CD4-positive, alpha-beta memory T cell (primary cell): ENCODE measurements around the gene PUM1. TPM values are rescaled to one million over a fixed set of nuclear protein-coding genes. Genes with fewer than 3 reads are reported as not detected.

Experiments
- CTCF ChIA-PET: fragments of 350-600 bp; sonication (Branson Sonifier 250); formaldehyde crosslinking; loops from one replicate; lab custom pipeline; 2021; ENCODE audit warnings: inconsistent platforms; ENCODE audit not compliant: partially characterized antibody; lab: Charles Lee
- POLR2A ChIA-PET: fragments of 350-600 bp; sonication (Branson Sonifier 250); formaldehyde crosslinking; loops from one replicate; lab custom pipeline; 2021; ENCODE audit not compliant: partially characterized antibody; lab: Charles Lee
- DNase-seq, 5 donors: peaks; one replicate each; pipeline versions ENCODE4 v3.0.0 to v3.0.0-alpha.2; 2020 to 2022; ENCODE audit warnings: mixed read lengths in 1 of 5
- H3K27ac ChIP-seq: one replicate; pipeline ENCODE4 v1.7.0; 2013; ENCODE audit warnings: low read depth, low read length
- H3K27me3 ChIP-seq: 2 replicates; pipeline ENCODE4 v1.7.0; 2013; ENCODE audit warnings: mild to moderate bottlenecking, low read length, moderate library complexity; ENCODE audit not compliant: insufficient read depth
- H3K36me3 ChIP-seq: 2 replicates; pipeline ENCODE4 v1.7.0; 2013; ENCODE audit warnings: mild to moderate bottlenecking, low read length, moderate library complexity; ENCODE audit not compliant: insufficient read depth
- H3K4me1 ChIP-seq: 2 replicates; pipeline ENCODE4 v1.7.0; 2013; ENCODE audit warnings: mild to moderate bottlenecking, low read length, moderate library complexity; ENCODE audit not compliant: insufficient read depth
- H3K4me3 ChIP-seq, 2 donors: one replicate each; pipeline ENCODE4 v1.7.0; 2013; ENCODE audit warnings: low read length in 2 of 2, mild to moderate bottlenecking in 1 of 2
- H3K9me3 ChIP-seq, 2 donors: one replicate each; pipeline ENCODE4 v1.7.0; 2013; ENCODE audit warnings: low read length in 2 of 2, control low read depth in 1 of 2; ENCODE audit not compliant: control insufficient read depth in 1 of 2
- H3K27ac Mint-ChIP-seq, 7 donors: one replicate each; pipeline ENCODE4 v1.8.0; 2020 to 2021; ENCODE audit warnings: mixed read lengths in 7 of 7, mild to moderate bottlenecking in 6 of 7, inconsistent platforms in 3 of 7, moderate library complexity in 3 of 7
- H3K27me3 Mint-ChIP-seq, 2 donors: one replicate each; pipeline ENCODE4 v1.8.0; 2020 to 2021; ENCODE audit warnings: mixed read lengths in 2 of 2
- H3K36me3 Mint-ChIP-seq, 2 donors: one replicate each; pipeline ENCODE4 v1.8.0; 2020 to 2021; ENCODE audit warnings: mixed read lengths in 2 of 2, inconsistent platforms in 1 of 2, mild to moderate bottlenecking in 1 of 2
- H3K4me1 Mint-ChIP-seq, 4 donors: one replicate each; pipeline ENCODE4 v1.8.0; 2020 to 2021; ENCODE audit warnings: mixed read lengths in 4 of 4, mild to moderate bottlenecking in 1 of 4
- H3K4me3 Mint-ChIP-seq, 8 donors: one replicate each; pipeline ENCODE4 v1.8.0; 2020 to 2021; ENCODE audit warnings: mixed read lengths in 8 of 8, mild to moderate bottlenecking in 7 of 8, moderate library complexity in 6 of 8, inconsistent platforms in 3 of 8
- H3K9me3 Mint-ChIP-seq, 8 donors: one replicate each; pipeline ENCODE4 v1.8.0; 2020 to 2021; ENCODE audit warnings: mixed read lengths in 8 of 8, mild to moderate bottlenecking in 5 of 8, inconsistent platforms in 3 of 8, moderate library complexity in 1 of 8
- intact Hi-C: fragments of 100-400 bp; cut with micrococcal nuclease; formaldehyde crosslinking; loops from one replicate; pipeline ENCODE4 v1.15.1; 2023
- polyA plus RNA-seq, 2 donors: library from polyadenylated mRNA; unstranded; fragments of 300-500 nt; fragmentation: Illumina TruSeq; gene quantifications; one replicate each; pipeline ENCODE4 v1.2.3, GENCODE V29; 2021
- total RNA-seq, 2 experiments: library from RNA; stranded (reverse); gene quantifications; one replicate each; pipeline ENCODE4 v1.2.3, GENCODE V29; 2021

PUM1 gene
- total and polyA plus RNA-seq, 4 experiments from 2014 or later: 126 to 164 (median 138) TPM

DNA sequence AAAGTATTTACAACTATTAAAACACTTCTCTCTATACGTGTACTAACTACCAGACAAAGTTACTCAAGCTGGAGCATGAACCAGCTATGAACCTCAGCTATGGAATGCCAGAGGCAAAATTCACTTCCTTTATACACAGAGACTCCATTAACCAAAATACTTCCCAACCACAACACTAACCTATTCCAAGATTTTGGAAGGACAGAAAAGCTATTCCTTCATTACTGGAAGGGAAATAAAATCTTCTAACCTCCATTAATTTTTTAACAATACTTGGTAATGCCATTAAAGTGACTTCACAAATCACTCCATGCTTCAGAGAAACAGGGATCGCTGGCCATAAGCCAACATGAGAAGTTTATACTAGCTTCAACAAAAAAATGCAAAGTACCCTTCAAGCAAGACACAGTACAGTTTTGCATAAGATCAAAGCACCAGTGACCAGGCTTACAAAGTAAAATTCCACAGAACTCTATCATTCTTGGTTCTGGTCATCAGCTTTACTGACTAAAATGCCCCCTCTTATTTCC lies 58.0 kb downstream of the PUM1 start:
- H3K27ac ChIP-seq: no peak overlapping the region

DNA sequence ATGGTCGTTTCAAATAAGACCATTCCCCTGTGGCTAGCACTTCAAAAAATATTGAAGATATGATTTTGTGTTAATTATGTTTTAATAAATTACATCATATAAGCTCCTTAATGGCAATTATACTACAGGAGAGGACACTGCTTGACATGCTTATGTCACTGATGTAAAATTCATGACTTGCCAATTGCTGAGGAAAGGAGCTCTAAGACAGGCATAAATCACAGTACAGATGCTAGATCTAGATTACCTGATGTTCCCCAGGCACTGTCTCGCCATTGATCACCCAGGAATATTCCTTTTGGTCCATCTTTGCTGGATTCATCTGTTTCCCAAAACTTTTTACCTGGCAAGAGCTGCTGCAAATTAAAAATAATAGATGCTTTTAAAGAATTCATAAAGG lies 58.8 kb downstream of the PUM1 start:
- H3K4me1 ChIP-seq: peaks cover 37% of the 10 kb centered on the region
- no peak overlapping the region for H3K27ac Mint-ChIP-seq

More for the DNA sequence above, 58.0 kb downstream of the PUM1 start:
- H3K4me3 Mint-ChIP-seq: peak overlapping the region in 2 of 8 donors; percentile 9 to 55
- H3K9me3 Mint-ChIP-seq: no peaks in the 10 kb centered on the region
- Histone ChIP-seq H3K4me3 (no peak overlapping the region), H3K27me3 (no peaks in the 10 kb centered on the region), H3K4me1 (peaks cover 43% of the 10 kb centered on the region), H3K9me3 (no peaks in the 10 kb centered on the region), H3K36me3 (peaks cover 25% of the 10 kb centered on the region)
- no peaks in the 10 kb centered on the region for H3K27me3 Mint-ChIP-seq
- peaks cover 41 to 56% of the 10 kb centered on the region in 2 donors for H3K36me3 Mint-ChIP-seq
- intact Hi-C loops: no loop called here
- ChIA-PET POLR2A (interaction anchor here (0.9 to 1.5 kb wide), 2 partner anchors 18 to 58 kb away, joined by 3 to 4 read pairs; partner anchors contain the start of gene PUM1), CTCF (interaction anchor here (1.2 to 1.4 kb wide), 2 partner anchors 17 to 206 kb away, joined by 3 read pairs; no protein-coding TSS in a partner anchor)
- H3K27ac Mint-ChIP-seq: peak overlapping the region in 3 of 7 donors; percentile 25 to 77 (median 25)
- H3K4me1 Mint-ChIP-seq: peaks cover 49 to 76% (median 58%) of the 10 kb centered on the region in 4 donors
- DNase-seq: no peak

DNA sequence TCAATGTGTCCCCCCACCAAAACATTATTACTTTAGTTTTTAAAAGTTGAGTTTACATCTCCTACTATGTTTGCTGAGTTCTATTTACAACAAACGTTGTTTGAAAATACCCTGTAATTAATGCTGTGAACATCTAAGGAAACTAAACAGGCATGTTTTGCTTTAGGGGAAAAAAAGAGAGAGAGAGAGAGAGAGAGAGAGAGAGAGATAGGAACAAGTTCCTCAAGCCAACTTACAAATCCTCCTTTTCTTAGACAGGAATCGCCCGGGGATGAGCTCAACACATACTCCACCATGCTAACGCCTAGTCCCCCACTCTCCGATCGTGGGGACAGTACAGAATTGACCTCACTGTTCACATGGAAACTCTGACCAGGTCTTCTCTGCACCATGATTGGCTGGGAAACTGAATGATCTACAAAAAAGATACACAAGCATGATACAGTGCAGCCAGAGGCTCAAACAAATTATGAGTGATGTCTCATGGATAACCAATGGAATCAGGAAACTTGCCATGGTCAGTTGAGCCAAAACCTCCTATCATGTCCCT lies 59.8 kb downstream of the PUM1 start:
- Mint-ChIP-seq H3K27me3 (no peaks in the 10 kb centered on the region), H3K4me3 (peak overlapping the region in 2 of 8 donors; percentile 7 to 8)

More for the DNA sequence above, 58.8 kb downstream of the PUM1 start:
- Mint-ChIP-seq H3K4me3 (no peak overlapping the region), H3K36me3 (peaks cover 43 to 64% of the 10 kb centered on the region in 2 donors), H3K9me3 (no peaks in the 10 kb centered on the region), H3K27me3 (no peaks in the 10 kb centered on the region), H3K4me1 (peaks cover 43 to 68% (median 52%) of the 10 kb centered on the region in 4 donors)
- Histone ChIP-seq H3K27ac (no peak overlapping the region), H3K36me3 (peaks cover 25% of the 10 kb centered on the region), H3K9me3 (no peaks in the 10 kb centered on the region), H3K27me3 (no peaks in the 10 kb centered on the region), H3K4me3 (no peak overlapping the region)
- CTCF ChIA-PET: interaction anchor here (1.2 to 1.4 kb wide), 2 partner anchors 18 to 206 kb away, joined by 3 read pairs; no protein-coding TSS in a partner anchor
- intact Hi-C loops: no loop called here
- no peak for DNase-seq
- POLR2A ChIA-PET: interaction anchor here (0.9 to 1.5 kb wide), 2 partner anchors 19 to 59 kb away, joined by 3 to 4 read pairs; partner anchors contain the start of gene PUM1

DNA sequence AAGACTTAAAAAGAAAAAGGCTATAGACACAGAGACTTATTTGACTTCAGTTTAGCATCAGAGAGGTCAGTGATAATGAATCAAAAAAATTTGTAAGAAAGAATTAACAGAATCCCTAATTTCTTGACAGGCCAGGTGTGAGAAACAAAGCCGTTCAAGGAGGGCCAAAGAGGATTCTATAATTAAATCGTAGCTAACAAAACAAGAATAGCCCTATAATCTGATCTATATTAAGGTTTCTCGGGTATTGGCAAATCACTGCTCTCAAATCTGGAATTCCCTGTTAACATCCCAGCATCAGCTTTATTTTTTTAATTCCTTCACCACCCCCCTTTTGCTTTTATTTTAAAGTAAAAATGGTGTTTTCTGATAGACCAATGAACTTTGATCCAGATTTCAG lies 60.3 kb downstream of the PUM1 start:
- Mint-ChIP-seq H3K4me3 (peak overlapping the region in 1 of 8 donors; percentile 8), H3K4me1 (peaks cover 36 to 59% (median 46%) of the 10 kb centered on the region in 4 donors), H3K9me3 (no peaks in the 10 kb centered on the region), H3K27me3 (no peaks in the 10 kb centered on the region), H3K27ac (peak overlapping the region in 4 of 7 donors; percentile 29 to 70 (median 58)), H3K36me3 (peaks cover 50 to 73% of the 10 kb centered on the region in 2 donors)
- Histone ChIP-seq H3K4me3 (no peak overlapping the region), H3K36me3 (peaks cover 25% of the 10 kb centered on the region), H3K4me1 (peaks cover 21% of the 10 kb centered on the region), H3K9me3 (no peaks in the 10 kb centered on the region), H3K27ac (no peak overlapping the region), H3K27me3 (no peaks in the 10 kb centered on the region)
- intact Hi-C loops: no loop called here
- ChIA-PET CTCF (no interaction called here), POLR2A (no interaction called here)
- DNase-seq: no peak

More for the DNA sequence above, 59.8 kb downstream of the PUM1 start:
- Histone ChIP-seq H3K4me1 (peaks cover 26% of the 10 kb centered on the region), H3K27ac (no peak overlapping the region), H3K4me3 (no peak overlapping the region), H3K36me3 (peaks cover 25% of the 10 kb centered on the region), H3K27me3 (no peaks in the 10 kb centered on the region), H3K9me3 (no peaks in the 10 kb centered on the region)
- DNase-seq: no peak
- Mint-ChIP-seq H3K9me3 (no peaks in the 10 kb centered on the region), H3K27ac (peak overlapping the region in 6 of 7 donors; percentile 23 to 70 (median 58)), H3K36me3 (peaks cover 48 to 69% of the 10 kb centered on the region in 2 donors), H3K4me1 (peaks cover 38 to 60% (median 50%) of the 10 kb centered on the region in 4 donors)
- ChIA-PET POLR2A (no interaction called here), CTCF (no interaction called here)
- intact Hi-C loops: no loop called here

DNA sequence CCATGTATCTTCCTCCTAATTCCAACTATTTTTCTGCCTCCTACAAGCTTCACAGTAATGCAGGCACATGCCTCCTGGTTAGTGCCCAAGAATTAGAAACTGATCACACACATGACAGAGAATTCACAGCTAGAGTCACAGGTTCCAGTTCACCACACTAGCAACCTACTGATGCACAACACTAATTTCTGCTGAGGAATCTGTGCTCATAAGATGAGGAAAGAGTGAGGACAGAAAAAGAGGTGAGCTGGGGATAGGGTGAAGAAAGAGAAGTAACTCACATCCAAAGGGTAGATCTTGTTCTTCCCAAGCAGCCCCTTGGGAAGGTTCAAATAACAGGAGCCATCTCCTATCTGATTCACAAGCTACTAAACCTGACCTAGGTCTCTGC lies 61.3 kb downstream of the PUM1 start:
- Mint-ChIP-seq H3K36me3 (peaks cover 51 to 77% of the 10 kb centered on the region in 2 donors), H3K27ac (peak overlapping the region in 2 of 7 donors; percentile 24 to 77), H3K4me1 (peaks cover 33 to 54% (median 43%) of the 10 kb centered on the region in 4 donors), H3K9me3 (no peaks in the 10 kb centered on the region), H3K27me3 (no peaks in the 10 kb centered on the region), H3K4me3 (no peak overlapping the region)
- H3K27ac ChIP-seq: no peak overlapping the region
- no peak for DNase-seq
- no peak overlapping the region for H3K4me3 ChIP-seq
- H3K9me3 ChIP-seq: no peaks in the 10 kb centered on the region
- ChIA-PET CTCF (interaction anchor here (0.8 to 1.7 kb wide), 2 partner anchors 9 to 20 kb away, joined by 3 read pairs; no protein-coding TSS in a partner anchor), POLR2A (no interaction called here)
- peaks cover 28% of the 10 kb centered on the region for H3K36me3 ChIP-seq
- intact Hi-C loops: loop anchor here (5.0 kb wide), 1 partner anchor 38 kb away; no protein-coding TSS in a partner anchor
- peaks cover 16% of the 10 kb centered on the region for H3K4me1 ChIP-seq
- no peaks in the 10 kb centered on the region for H3K27me3 ChIP-seq

DNA sequence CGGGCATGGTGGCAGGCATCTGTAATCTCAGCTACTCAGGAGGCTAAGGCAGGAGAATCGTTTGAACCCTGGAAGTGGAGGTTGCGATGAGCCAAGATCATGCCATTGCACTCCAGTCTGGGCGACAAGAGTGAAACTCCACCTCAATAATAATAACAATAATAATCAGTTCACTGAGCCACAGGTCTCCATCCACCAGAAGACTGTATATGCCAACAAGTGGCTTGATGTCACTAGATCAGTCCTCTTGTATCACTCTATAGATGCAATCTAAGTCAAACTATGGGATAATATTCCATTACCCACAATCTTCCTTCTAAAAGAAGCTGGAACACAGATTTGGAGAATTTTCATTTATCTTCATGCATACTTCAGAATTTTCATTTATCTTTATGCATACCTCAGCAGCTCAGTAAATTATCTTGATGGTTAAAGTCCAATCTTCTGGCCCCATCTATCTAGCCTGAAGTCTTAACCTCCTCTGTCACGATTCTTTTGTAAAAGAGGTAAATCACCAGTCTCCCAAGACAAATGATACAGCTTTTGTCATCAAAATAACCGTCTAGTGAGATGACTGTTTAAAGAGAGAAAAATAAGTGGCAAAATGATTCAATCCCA lies 61.8 kb downstream of the PUM1 start:
- H3K4me3 Mint-ChIP-seq: no peak overlapping the region
- Histone ChIP-seq H3K36me3 (peaks cover 30% of the 10 kb centered on the region), H3K9me3 (no peaks in the 10 kb centered on the region), H3K4me1 (peaks cover 19% of the 10 kb centered on the region), H3K4me3 (no peak overlapping the region), H3K27ac (no peak overlapping the region), H3K27me3 (no peaks in the 10 kb centered on the region)
- POLR2A ChIA-PET: no interaction called here
- intact Hi-C loops: loop anchor here (5.0 kb wide), 1 partner anchor 39 kb away; no protein-coding TSS in a partner anchor
- H3K36me3 Mint-ChIP-seq: peaks cover 48 to 78% of the 10 kb centered on the region in 2 donors
- no peaks in the 10 kb centered on the region for H3K9me3 Mint-ChIP-seq
- H3K27me3 Mint-ChIP-seq: no peaks in the 10 kb centered on the region
- CTCF ChIA-PET: interaction anchor here (0.8 to 1.7 kb wide), 2 partner anchors 8 to 21 kb away, joined by 3 read pairs; no protein-coding TSS in a partner anchor
- peaks cover 32 to 55% (median 43%) of the 10 kb centered on the region in 4 donors for H3K4me1 Mint-ChIP-seq
- DNase-seq: no peak
- peak overlapping the region in 1 of 7 donors; percentile 34 for H3K27ac Mint-ChIP-seq
